Measurements from ENCODE around the gene SLC38A4.

GRCh38 chr12:46843811-46844210 lies 18.0 kb upstream of the SLC38A4 start:
- TF ChIP-seq POLR2A (IDR thresholded peaks at IDR 0.05; ENCODE audit: low read depth, low read length) (no peak), PAX5 (IDR thresholded peaks at IDR 0.05; ENCODE audit: insufficient read depth, low read length, severe bottlenecking) (no peak), SPI1 (IDR thresholded peaks at IDR 0.05; ENCODE audit: low read depth, low read length) (no peak), POLR2AphosphoS5 (IDR thresholded peaks at IDR 0.05; ENCODE audit: low read depth, low read length) (no peak)
